Neural cell (in vitro differentiated cells): ENCODE data around the gene SLBP.

Experiments used
- EP300 ChIP-seq: fragments of 450-650 bp; conservative IDR thresholded peaks from 2 replicates; pipeline ENCODE4 v1.6.1; 2014; ENCODE audit warnings: antibody characterized with exemption, mild to moderate bottlenecking, moderate library complexity; ENCODE audit not compliant: poor library complexity, severe bottlenecking
- EZH2 ChIP-seq: fragments of 200-600, 300-800 bp; shearing (Covaris generic), sonication (generic); IDR thresholded peaks from 2 replicates; pipeline ENCODE4 v1.6.1; 2014; ENCODE audit warnings: antibody characterized with exemption, low read length, borderline replicate concordance, mild to moderate bottlenecking; ENCODE audit not compliant: insufficient read depth, poor library complexity, severe bottlenecking
- MXI1 ChIP-seq: fragments of 450-650 bp; conservative IDR thresholded peaks from 2 replicates; pipeline ENCODE4 v1.6.1; 2014; ENCODE audit warnings: antibody characterized with exemption, mild to moderate bottlenecking; ENCODE audit not compliant: poor library complexity, severe bottlenecking
- POLR2AphosphoS5 ChIP-seq: IDR thresholded peaks from 2 replicates; pipeline ENCODE4 v1.6.1; 2012
- RAD21 ChIP-seq: fragments of 450-650 bp; conservative IDR thresholded peaks from 2 replicates; pipeline ENCODE4 v1.6.1; 2014; ENCODE audit warnings: antibody characterized with exemption, mild to moderate bottlenecking, moderate library complexity
- REST ChIP-seq: IDR thresholded peaks from 2 replicates; pipeline ENCODE4 v1.6.1; 2012; ENCODE audit warnings: borderline replicate concordance
- SMC3 ChIP-seq: fragments of 450-650 bp; conservative IDR thresholded peaks from 2 replicates; pipeline ENCODE4 v1.6.1; 2014; ENCODE audit warnings: antibody characterized with exemption, mild to moderate bottlenecking, moderate library complexity; ENCODE audit not compliant: poor library complexity
- TAF1 ChIP-seq: IDR thresholded peaks from 2 replicates; pipeline ENCODE4 v1.6.1; 2012; ENCODE audit warnings: low read depth
- TF ChIP-seq, protein P1 (sequence below): fragments of 450-650 bp; IDR thresholded peaks from 2 replicates; pipeline ENCODE4 v1.5.1; 2014; ENCODE audit warnings: antibody characterized with exemption, mild to moderate bottlenecking, moderate library complexity; ENCODE audit not compliant: poor library complexity, severe bottlenecking

- no peak for TF ChIP-seq POLR2AphosphoS5
- TF ChIP-seq EZH2 = no peak
- TF ChIP-seq, protein P1, sequence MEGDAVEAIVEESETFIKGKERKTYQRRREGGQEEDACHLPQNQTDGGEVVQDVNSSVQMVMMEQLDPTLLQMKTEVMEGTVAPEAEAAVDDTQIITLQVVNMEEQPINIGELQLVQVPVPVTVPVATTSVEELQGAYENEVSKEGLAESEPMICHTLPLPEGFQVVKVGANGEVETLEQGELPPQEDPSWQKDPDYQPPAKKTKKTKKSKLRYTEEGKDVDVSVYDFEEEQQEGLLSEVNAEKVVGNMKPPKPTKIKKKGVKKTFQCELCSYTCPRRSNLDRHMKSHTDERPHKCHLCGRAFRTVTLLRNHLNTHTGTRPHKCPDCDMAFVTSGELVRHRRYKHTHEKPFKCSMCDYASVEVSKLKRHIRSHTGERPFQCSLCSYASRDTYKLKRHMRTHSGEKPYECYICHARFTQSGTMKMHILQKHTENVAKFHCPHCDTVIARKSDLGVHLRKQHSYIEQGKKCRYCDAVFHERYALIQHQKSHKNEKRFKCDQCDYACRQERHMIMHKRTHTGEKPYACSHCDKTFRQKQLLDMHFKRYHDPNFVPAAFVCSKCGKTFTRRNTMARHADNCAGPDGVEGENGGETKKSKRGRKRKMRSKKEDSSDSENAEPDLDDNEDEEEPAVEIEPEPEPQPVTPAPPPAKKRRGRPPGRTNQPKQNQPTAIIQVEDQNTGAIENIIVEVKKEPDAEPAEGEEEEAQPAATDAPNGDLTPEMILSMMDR = no peak
- TF ChIP-seq TAF1 = no peak
- no peak for TF ChIP-seq RAD21
- no peak for TF ChIP-seq MXI1
- no peak for TF ChIP-seq REST
- TF ChIP-seq SMC3 = no peak
- TF ChIP-seq EP300 = no peak
Observed at GRCh38 chr4:1750381-1751154, 38.4 kb upstream of the SLBP start.
